Cardiac fibroblast (primary cell): ENCODE data around the gene VIL1.
A peak's percentile ranks its signal among the peaks of the same experiment; 100 is the strongest.

Experiments used
- DNase-seq, 2 donors: peaks; one replicate each; pipeline versions ENCODE4 v3.0.0 to v3.0.0-alpha.2; 2010; ENCODE audit warnings: low read depth in 2 of 2
- H3K4me3 ChIP-seq, 2 donors: replicated peaks in 1 of 2; 1 replicate in 1 of 2; 2 replicates in 1 of 2; pipeline ENCODE4 v1.5.1; 2011; ENCODE audit warnings: low read depth in 2 of 2, low read length in 2 of 2, mild to moderate bottlenecking in 2 of 2, moderate library complexity in 1 of 2
- TF ChIP-seq, protein P1 (sequence below): IDR thresholded peaks from one replicate; pipeline ENCODE4 v1.5.1; 2011; ENCODE audit warnings: low read depth, mild to moderate bottlenecking, low read length, inconsistent platforms

The VIL1 gene

DNA sequence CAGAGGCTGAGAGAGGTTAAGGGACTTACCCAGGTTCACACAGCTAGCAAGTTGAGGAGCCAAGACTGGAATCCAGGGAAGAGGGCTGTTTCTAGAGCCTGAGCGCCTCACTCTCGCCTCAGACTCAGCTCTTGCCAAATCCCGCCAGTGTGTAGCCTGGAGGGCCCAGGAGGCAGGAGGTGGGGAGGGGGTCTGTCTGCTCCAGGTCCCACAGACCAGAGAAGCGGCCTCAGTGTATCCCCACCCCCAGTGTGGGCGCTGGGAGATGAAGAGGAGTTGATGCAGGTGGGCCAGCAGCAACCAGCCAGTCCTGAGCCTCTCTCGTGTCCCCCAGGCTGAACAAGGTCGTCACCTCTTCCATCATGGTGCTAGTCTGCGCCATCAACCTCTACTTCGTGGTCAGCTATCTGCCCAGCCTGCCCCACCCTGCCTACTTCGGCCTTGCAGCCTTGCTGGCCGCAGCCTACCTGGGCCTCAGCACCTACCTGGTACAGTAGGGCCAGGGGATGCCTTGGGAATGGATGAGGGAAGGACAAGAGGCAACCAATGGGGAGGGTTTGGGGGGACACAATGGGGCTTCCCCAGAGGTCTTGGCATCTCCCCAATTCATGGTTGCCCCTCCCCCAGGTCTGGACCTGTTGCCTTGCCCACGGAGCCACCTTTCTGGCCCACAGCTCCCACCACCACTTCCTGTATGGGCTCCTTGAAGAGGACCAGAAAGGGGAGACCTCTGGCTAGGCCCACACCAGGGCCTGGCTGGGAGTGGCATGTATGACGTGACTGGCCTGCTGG is 24.4 kb upstream of the VIL1 start:
- H3K4me3 ChIP-seq = no peak overlapping the region
- TF ChIP-seq, protein P1, sequence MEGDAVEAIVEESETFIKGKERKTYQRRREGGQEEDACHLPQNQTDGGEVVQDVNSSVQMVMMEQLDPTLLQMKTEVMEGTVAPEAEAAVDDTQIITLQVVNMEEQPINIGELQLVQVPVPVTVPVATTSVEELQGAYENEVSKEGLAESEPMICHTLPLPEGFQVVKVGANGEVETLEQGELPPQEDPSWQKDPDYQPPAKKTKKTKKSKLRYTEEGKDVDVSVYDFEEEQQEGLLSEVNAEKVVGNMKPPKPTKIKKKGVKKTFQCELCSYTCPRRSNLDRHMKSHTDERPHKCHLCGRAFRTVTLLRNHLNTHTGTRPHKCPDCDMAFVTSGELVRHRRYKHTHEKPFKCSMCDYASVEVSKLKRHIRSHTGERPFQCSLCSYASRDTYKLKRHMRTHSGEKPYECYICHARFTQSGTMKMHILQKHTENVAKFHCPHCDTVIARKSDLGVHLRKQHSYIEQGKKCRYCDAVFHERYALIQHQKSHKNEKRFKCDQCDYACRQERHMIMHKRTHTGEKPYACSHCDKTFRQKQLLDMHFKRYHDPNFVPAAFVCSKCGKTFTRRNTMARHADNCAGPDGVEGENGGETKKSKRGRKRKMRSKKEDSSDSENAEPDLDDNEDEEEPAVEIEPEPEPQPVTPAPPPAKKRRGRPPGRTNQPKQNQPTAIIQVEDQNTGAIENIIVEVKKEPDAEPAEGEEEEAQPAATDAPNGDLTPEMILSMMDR = no peak
- DNase-seq = no peak

DNA sequence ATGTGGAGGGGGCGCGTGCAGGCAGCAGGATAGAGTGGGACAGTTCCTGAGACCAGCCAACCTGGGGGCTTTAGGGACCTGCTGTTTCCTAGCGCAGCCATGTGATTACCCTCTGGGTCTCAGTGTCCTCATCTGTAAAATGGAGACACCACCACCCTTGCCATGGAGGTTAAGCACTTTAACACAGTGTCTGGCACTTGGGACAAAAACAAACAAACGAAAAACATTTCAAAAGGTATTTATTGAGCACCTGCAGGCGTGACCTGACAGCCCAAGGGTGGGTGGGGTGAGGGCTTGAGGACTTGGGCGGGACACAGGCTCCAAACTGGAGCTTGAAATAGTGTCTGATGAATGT is 23.9 kb upstream of the VIL1 start:
- no peak overlapping the region for H3K4me3 ChIP-seq
- TF ChIP-seq, protein P1 = no peak
- no peak for DNase-seq

DNA sequence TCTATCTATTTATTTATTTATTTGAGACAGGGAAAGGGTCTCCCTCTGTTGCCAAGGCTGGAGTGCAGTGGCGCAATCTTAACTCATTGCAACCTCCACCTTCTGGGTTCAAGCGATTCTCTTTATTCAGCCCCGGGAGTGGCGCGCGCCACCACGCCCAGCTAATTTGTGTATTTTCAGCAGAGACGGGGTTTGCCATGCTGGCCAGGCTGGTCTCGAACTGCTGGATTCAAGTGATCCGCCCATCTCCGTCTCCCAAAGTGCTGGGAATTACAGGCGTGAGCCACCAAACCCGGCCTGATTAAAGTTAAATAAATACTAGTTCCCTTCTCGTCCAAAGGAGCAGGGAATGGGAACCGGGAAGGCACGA is 23.5 kb upstream of the VIL1 start:
- TF ChIP-seq, protein P1 = no peak
- DNase-seq = no peak
- H3K4me3 ChIP-seq = peak overlapping the region; percentile 37 to 77

DNA sequence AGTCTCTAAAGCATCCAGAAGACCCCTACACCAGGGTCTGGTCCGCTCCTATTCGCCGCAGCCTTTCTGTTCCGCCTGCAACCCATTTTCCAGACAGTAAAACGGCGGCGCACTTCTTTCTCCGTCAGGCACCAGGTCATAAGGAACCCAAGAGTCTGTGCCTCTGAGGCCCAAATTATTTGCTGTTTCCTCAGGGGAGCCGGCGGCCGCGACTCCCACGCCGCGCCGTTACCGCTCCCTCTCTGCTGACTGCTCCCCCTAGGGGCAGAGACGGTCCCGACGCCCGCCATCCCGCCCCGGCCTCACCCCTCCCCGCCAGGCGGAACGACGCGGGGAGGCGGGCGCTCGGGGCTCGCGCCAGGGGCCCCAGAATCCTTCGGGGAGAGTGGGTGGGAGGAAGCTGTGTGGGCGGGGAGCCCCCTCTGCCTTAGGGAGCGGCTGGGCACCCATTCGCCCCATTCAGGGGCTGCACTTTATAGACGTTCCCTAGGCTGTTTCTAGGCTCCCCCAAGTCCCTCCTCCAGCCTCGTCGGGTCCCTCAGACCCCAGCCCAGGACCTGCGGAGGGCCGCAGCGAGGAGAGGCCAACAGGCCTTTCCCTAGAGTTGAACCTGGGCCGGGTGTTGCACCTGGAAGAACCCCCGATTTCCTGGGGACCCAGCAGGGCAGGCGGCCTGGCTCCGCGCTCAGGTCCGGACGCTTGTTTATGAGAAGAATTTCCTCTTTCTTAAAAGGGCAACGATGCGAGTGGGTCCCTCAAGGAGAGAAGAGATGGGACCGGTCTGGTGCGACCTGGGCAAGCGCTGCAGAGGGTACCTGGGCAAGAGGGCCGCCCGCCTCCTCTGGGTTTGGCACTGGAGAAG is 22.9 kb upstream of the VIL1 start:
- peak; percentile 98 to 99 for DNase-seq
- TF ChIP-seq, protein P1 = peak; percentile 59

DNA sequence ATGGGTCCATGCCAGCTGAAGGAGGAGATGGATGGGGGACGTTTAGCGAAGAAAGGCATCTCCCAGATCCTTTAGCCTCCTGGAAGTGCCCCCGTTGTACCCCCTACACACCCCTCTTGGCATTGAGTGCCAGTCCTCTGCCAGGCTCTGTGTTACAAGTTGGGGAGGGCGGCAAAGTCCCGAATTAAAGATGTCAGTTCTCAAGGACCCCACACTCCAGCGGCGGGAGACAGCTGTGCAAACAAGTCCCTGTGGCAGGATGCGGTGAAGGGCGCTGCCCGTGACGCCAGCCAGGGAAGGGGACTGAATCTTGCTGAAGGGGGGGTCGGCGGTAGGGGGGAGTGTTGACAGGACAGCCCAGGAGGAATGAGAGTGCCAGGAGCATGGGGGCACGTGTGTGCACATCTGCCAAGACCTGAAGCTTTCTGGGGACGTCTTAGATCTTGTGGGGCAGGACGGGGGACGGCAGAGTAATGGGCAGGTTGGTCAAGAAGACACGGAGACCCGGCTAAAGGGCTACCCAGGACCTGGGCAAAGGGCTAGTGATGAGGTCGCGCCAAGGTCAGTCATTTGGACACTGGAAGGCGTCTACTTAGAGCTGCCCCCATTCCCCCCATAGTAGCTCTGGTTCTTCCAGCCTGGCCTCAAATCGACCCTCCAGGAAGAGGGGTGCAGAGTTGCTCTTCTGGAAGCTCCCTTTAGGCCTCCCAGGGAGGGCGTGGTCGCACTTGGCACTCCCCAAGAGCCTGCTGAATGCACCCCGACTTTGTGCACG is 22.0 kb upstream of the VIL1 start:
- TF ChIP-seq, protein P1 = no peak
- H3K4me3 ChIP-seq = peak overlapping the region; percentile 58 to 77

More for the DNA sequence above, 22.9 kb upstream of the VIL1 start:
- H3K4me3 ChIP-seq = peak overlapping the region; percentile 58 to 77

DNA sequence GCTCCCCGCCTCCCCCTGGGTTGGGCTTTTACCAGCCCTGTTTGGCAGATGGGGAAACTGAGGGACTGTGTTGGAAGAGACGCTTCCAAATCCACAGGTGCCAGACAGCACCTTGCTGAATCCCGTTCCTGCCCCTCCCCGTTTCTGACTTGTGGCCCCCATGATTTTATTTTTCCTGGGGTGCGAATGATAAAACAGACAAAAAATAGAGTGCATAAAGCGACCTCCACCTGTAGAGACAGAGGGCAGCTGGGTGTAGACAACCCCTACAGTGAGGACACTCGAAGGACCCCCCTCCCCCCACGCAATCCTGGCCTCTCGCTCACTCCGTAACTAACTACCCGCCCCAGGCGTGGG is 21.5 kb upstream of the VIL1 start:
- TF ChIP-seq, protein P1 = no peak
- peak overlapping the region; percentile 58 to 77 for H3K4me3 ChIP-seq
- DNase-seq = no peak

More for the DNA sequence above, 22.0 kb upstream of the VIL1 start:
- DNase-seq = peak; percentile 67 to 70
